IMR-90 (cell line): Measurements from ENCODE around the gene ATRNL1. TPM values are rescaled to one million over a fixed set of nuclear protein-coding genes. Genes with fewer than 3 reads are reported as not detected.

Experiments
- ATAC-seq: fragments of 200-7000 bp; cut with Tn5 transposase; 2 replicates; pipeline ENCODE4 v1.9.1; 2020; ENCODE audit warnings: low read depth, mild to moderate bottlenecking, moderate library complexity
- BruUV-seq: library from RNA; stranded (reverse); fragments of 400-500 nt; replicated peaks from 2 replicates; lab custom pipeline; 2021; lab: Mats Ljungman, UMichigan
- CTCF ChIA-PET: fragments of 300-600 bp; formaldehyde crosslinking; extraction: SDS; loops from one replicate; lab custom pipeline; 2021; ENCODE audit warnings: antibody characterized with exemption; lab: Yijun Ruan, JAX
- POLR2A ChIA-PET: fragments of 300-600 bp; sonication (Branson Sonifier 250); formaldehyde crosslinking; loops from one replicate; lab custom pipeline; 2022; ENCODE audit warnings: antibody characterized with exemption; ENCODE audit not compliant: unreplicated experiment; lab: Charles Lee
- DNase-seq: peaks from one replicate; pipeline ENCODE4 v3.0.0; 2013
- H2AFZ ChIP-seq: replicated peaks from 2 replicates; pipeline ENCODE3; 2013; ENCODE audit warnings: low read length, mild to moderate bottlenecking; ENCODE audit not compliant: poor library complexity
- H2AK5ac ChIP-seq: 2 replicates; pipeline ENCODE4 v1.6.1; 2013; ENCODE audit warnings: low read depth, low read length, inconsistent platforms
- H2AK9ac ChIP-seq: replicated peaks from 2 replicates; pipeline ENCODE3; 2013; ENCODE audit warnings: mild to moderate bottlenecking, low read depth, low read length, moderate library complexity; ENCODE audit not compliant: poor library complexity
- H2BK120ac ChIP-seq: 2 replicates; pipeline ENCODE4 v1.6.1; 2013; ENCODE audit warnings: low read depth, low read length, inconsistent platforms
- H2BK15ac ChIP-seq: 3 replicates; pipeline ENCODE4 v1.6.1; 2013; ENCODE audit warnings: low read depth, low read length, inconsistent platforms
- H2BK20ac ChIP-seq: 2 replicates; pipeline ENCODE4 v1.6.1; 2013; ENCODE audit warnings: low read depth, mild to moderate bottlenecking, inconsistent platforms, low read length, moderate library complexity
- H2BK5ac ChIP-seq: 2 replicates; pipeline ENCODE4 v1.6.1; 2013; ENCODE audit warnings: mild to moderate bottlenecking, low read depth, low read length, inconsistent platforms; ENCODE audit not compliant: poor library complexity, severe bottlenecking
- H3K14ac ChIP-seq: replicated peaks from 2 replicates; pipeline ENCODE4 v1.6.1; 2013; ENCODE audit warnings: low read depth, low read length, inconsistent platforms
- H3K18ac ChIP-seq: 2 replicates; pipeline ENCODE4 v1.6.1; 2013; ENCODE audit warnings: low read depth, low read length, control low read depth
- H3K23ac ChIP-seq: 2 replicates; pipeline ENCODE4 v1.6.1; 2013; ENCODE audit warnings: low read depth, low read length, inconsistent platforms
- H3K27ac ChIP-seq: 2 replicates; pipeline ENCODE4 v1.5.1; 2013; ENCODE audit warnings: mild to moderate bottlenecking, control low read depth, low read length; ENCODE audit not compliant: insufficient read depth
- H3K27me3 ChIP-seq: 2 replicates; pipeline ENCODE4 v1.6.1; 2013; ENCODE audit warnings: low read length; ENCODE audit not compliant: control insufficient read depth, insufficient read depth
- H3K36me3 ChIP-seq: 2 replicates; pipeline ENCODE4 v1.6.1; 2013; ENCODE audit warnings: low read length, mixed read lengths; ENCODE audit not compliant: control insufficient read depth, insufficient read depth
- H3K4ac ChIP-seq: 2 replicates; pipeline ENCODE4 v1.6.1; 2013; ENCODE audit warnings: low read depth, low read length, inconsistent platforms
- H3K4me1 ChIP-seq: 2 replicates; pipeline ENCODE4 v1.6.1; 2013; ENCODE audit warnings: low read length, mixed read lengths; ENCODE audit not compliant: control insufficient read depth, insufficient read depth
- H3K4me2 ChIP-seq: 2 replicates; pipeline ENCODE4 v1.6.1; 2013; ENCODE audit warnings: low read depth, mild to moderate bottlenecking, control low read depth, low read length, moderate library complexity
- H3K4me3 ChIP-seq: 2 replicates; pipeline ENCODE4 v1.5.1; 2013; ENCODE audit warnings: low read depth, mild to moderate bottlenecking, control low read depth, low read length, moderate library complexity; ENCODE audit not compliant: insufficient read depth
- H3K56ac ChIP-seq: 2 replicates; pipeline ENCODE4 v1.6.1; 2013; ENCODE audit warnings: low read length, inconsistent platforms; ENCODE audit not compliant: insufficient read depth; ENCODE audit errors: extremely low read depth
- H3K79me1 ChIP-seq, 2 experiments: 2 replicates each; pipeline ENCODE4 v1.6.1; 2013; ENCODE audit warnings: low read length in 2 of 2, inconsistent platforms in 1 of 2, low read depth in 1 of 2
- H3K9ac ChIP-seq: 2 replicates; pipeline ENCODE4 v1.6.1; 2013; ENCODE audit warnings: low read depth, low read length, control low read depth
- H3K9me1 ChIP-seq: 2 replicates; pipeline ENCODE4 v1.6.1; 2013; ENCODE audit warnings: low read length, inconsistent platforms; ENCODE audit not compliant: insufficient read depth
- H3K9me3 ChIP-seq: 2 replicates; pipeline ENCODE4 v1.6.1; 2013; ENCODE audit warnings: low read length; ENCODE audit not compliant: control insufficient read depth, insufficient read depth
- H4K20me1 ChIP-seq: 2 replicates; pipeline ENCODE4 v1.6.1; 2013; ENCODE audit warnings: low read length, inconsistent platforms; ENCODE audit not compliant: insufficient read depth
- H4K5ac ChIP-seq: 2 replicates; pipeline ENCODE4 v1.6.1; 2013; ENCODE audit warnings: mild to moderate bottlenecking, low read depth, low read length, control low read depth
- H4K8ac ChIP-seq, 2 experiments: 2 replicates each; pipeline ENCODE4 v1.6.1; 2013; ENCODE audit warnings: low read depth in 2 of 2, low read length in 2 of 2, control low read depth in 1 of 2, inconsistent platforms in 1 of 2
- H4K91ac ChIP-seq: 2 replicates; pipeline ENCODE4 v1.6.1; 2013; ENCODE audit warnings: low read depth, low read length, inconsistent platforms; ENCODE audit not compliant: insufficient read depth
- BHLHE40 ChIP-seq: fragments of 150-350 bp; IDR thresholded peaks from 2 replicates; pipeline ENCODE4 v1.6.1; 2016; ENCODE audit warnings: mild to moderate bottlenecking, low read depth, low read length
- CEBPB ChIP-seq: IDR thresholded peaks from 2 replicates; pipeline ENCODE4 v1.6.1; 2012; ENCODE audit warnings: low read depth, low read length, improper control_type of control experiment
- ELK1 ChIP-seq: fragments of 150-350 bp; IDR thresholded peaks from 2 replicates; pipeline ENCODE4 v1.6.1; 2016; ENCODE audit warnings: low read depth, mild to moderate bottlenecking, low read length, moderate library complexity, borderline replicate concordance
- MAZ ChIP-seq: IDR thresholded peaks from 2 replicates; pipeline ENCODE4 v1.6.1; 2012; ENCODE audit warnings: low read depth, mild to moderate bottlenecking, low read length, improper control_type of control experiment, moderate library complexity, borderline replicate concordance
- POLR2A ChIP-seq: IDR thresholded peaks from 2 replicates; pipeline ENCODE4 v1.6.1; 2012; ENCODE audit warnings: mild to moderate bottlenecking, low read depth, low read length
- dilution Hi-C: fragments of 300-500 bp; cut with HindIII; formaldehyde crosslinking; loops from one replicate; pipeline ENCODE4 v1.14.3; 2018; ENCODE audit warnings: low sequenced_read_pairs; ENCODE audit not compliant: unreplicated experiment
- in situ Hi-C: fragments of 300-500 bp; cut with MboI; formaldehyde crosslinking; loops from 3 replicates; pipeline ENCODE4 v1.14.3; 2019; ENCODE audit warnings: low sequenced_read_pairs, inconsistent platforms, mixed read lengths
- intact Hi-C: fragments of 100-400 bp; cut with micrococcal nuclease; formaldehyde crosslinking; loops from 2 replicates; pipeline ENCODE4 v1.10.0; 2022
- polyA plus RNA-seq, 3 experiments: library from polyadenylated mRNA; depleted of rRNA; stranded (reverse); fragments of >200 nt; gene quantifications; 2 replicates each; pipeline ENCODE4 v1.2.3, GENCODE V29; 2012; ENCODE audit warnings: low replicate concordance in 1 of 3
- total RNA-seq: library from RNA; depleted of rRNA; stranded (reverse); fragments of >200 nt; gene quantifications from 2 replicates; pipeline ENCODE4 v1.2.3, GENCODE V29; 2012

ATRNL1 gene
- total and polyA plus RNA-seq, 2 of the 4 experiments (the other 2 are of a cell fraction), result 0.18 to 0.19 TPM

DNA sequence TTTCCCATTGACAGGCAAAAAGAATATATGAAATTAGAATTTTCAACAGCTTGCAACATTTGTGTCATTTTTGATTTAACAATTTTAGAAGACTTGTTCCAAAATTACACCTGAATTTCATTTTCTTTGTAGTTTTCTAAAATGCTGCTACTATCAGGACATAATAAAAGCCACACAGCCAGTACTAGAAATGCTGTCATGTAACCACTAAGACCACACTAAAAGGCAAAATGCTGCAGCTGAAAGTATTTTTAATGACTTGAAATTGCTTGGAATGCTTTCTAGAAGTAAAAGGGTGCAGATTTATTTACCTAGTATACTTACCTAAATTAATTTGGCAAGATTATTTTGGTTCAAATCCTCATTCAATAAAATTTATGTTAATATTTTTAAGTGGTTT, 709.7 kb downstream of the ATRNL1 start:
- Histone ChIP-seq H4K8ac (no peak overlapping the region), H3K4me2 (no peak overlapping the region), H3K23ac (no peak overlapping the region), H2AK5ac (no peak overlapping the region), H3K27ac (no peak overlapping the region), H3K9me1 (no peaks in the 10 kb centered on the region), H2BK15ac (no peak overlapping the region), H2BK20ac (0 out of 2 replicates have a peak overlapping the region, but pooled peaks have one; percentile 45), H4K5ac (no peak overlapping the region), H2BK120ac (no peak overlapping the region), H2AFZ (no peak overlapping the region), H3K36me3 (no peaks in the 10 kb centered on the region), H3K56ac (no peak overlapping the region), H3K9ac (no peak overlapping the region), H3K4me3 (no peak overlapping the region), H3K27me3 (no peaks in the 10 kb centered on the region), H2AK9ac (no peak overlapping the region), H3K14ac (no peak overlapping the region), H3K18ac (no peak overlapping the region), H3K4ac (no peak overlapping the region), H2BK5ac (no peak overlapping the region), H3K4me1 (no peaks in the 10 kb centered on the region), H3K79me1 (no peaks in the 10 kb centered on the region), H4K20me1 (no peaks in the 10 kb centered on the region), H3K9me3 (no peaks in the 10 kb centered on the region), H4K91ac (no peak overlapping the region)
- intact Hi-C loops, result no loop called here
- ATAC-seq (no peak), DNase-seq (no peak)
- no peak for TF ChIP-seq ELK1
- TF ChIP-seq CEBPB, result no peak
- TF ChIP-seq MAZ, result no peak
- TF ChIP-seq POLR2A, result no peak
- TF ChIP-seq BHLHE40, result no peak
- ChIA-PET POLR2A (no interaction called here), CTCF (no interaction called here)
- no TSS peak for BruUV-seq
- dilution Hi-C loops, result no loop called here
- in situ Hi-C loops, result no loop called here
